Nephron progenitor cell (in vitro differentiated cells): ENCODE data around the gene VPS26B.

Experiments used
- DNase-seq: peaks from one replicate; pipeline ENCODE4 v3.0.0; 2021
- H3K27ac Mint-ChIP-seq: 2 replicates; pipeline ENCODE4 v1.8.0; 2021; ENCODE audit warnings: mild to moderate bottlenecking, moderate library complexity, mixed read lengths
- H3K27me3 Mint-ChIP-seq: 2 replicates; pipeline ENCODE4 v1.8.0; 2021; ENCODE audit warnings: mild to moderate bottlenecking, low read depth, mixed read lengths; ENCODE audit not compliant: poor library complexity
- H3K36me3 Mint-ChIP-seq: 2 replicates; pipeline ENCODE4 v1.8.0; 2021; ENCODE audit warnings: low read depth, mixed read lengths
- H3K4me1 Mint-ChIP-seq: 2 replicates; pipeline ENCODE4 v1.8.0; 2021; ENCODE audit warnings: mixed read lengths
- H3K4me3 Mint-ChIP-seq: 2 replicates; pipeline ENCODE4 v1.8.0; 2021; ENCODE audit warnings: mild to moderate bottlenecking, moderate library complexity, mixed read lengths
- H3K9me3 Mint-ChIP-seq: 2 replicates; pipeline ENCODE4 v1.8.0; 2021; ENCODE audit warnings: mild to moderate bottlenecking, moderate library complexity, mixed read lengths
- TF ChIP-seq, protein P1 (sequence below): fragments of 200-600 bp; sonication (generic); IDR thresholded peaks from 2 replicates; pipeline ENCODE4 v1.5.0; 2021; ENCODE audit warnings: antibody characterized with exemption

The VPS26B gene

GRCh38 chr11:134257101-134257500 lies 32.6 kb downstream of the VPS26B start:
- no peak for DNase-seq
- Mint-ChIP-seq H3K27me3 (no peaks in the 10 kb centered on the region), H3K4me3 (no peak overlapping the region), H3K9me3 (no peaks in the 10 kb centered on the region), H3K27ac (no peak overlapping the region), H3K36me3 (no peaks in the 10 kb centered on the region), H3K4me1 (peaks cover 21% of the 10 kb centered on the region)
- TF ChIP-seq, protein P1, sequence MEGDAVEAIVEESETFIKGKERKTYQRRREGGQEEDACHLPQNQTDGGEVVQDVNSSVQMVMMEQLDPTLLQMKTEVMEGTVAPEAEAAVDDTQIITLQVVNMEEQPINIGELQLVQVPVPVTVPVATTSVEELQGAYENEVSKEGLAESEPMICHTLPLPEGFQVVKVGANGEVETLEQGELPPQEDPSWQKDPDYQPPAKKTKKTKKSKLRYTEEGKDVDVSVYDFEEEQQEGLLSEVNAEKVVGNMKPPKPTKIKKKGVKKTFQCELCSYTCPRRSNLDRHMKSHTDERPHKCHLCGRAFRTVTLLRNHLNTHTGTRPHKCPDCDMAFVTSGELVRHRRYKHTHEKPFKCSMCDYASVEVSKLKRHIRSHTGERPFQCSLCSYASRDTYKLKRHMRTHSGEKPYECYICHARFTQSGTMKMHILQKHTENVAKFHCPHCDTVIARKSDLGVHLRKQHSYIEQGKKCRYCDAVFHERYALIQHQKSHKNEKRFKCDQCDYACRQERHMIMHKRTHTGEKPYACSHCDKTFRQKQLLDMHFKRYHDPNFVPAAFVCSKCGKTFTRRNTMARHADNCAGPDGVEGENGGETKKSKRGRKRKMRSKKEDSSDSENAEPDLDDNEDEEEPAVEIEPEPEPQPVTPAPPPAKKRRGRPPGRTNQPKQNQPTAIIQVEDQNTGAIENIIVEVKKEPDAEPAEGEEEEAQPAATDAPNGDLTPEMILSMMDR, result no peak

- Mint-ChIP-seq H3K9me3 (no peaks in the 10 kb centered on the region), H3K4me3 (no peak overlapping the region), H3K27ac (no peak overlapping the region), H3K36me3 (no peaks in the 10 kb centered on the region), H3K27me3 (no peaks in the 10 kb centered on the region), H3K4me1 (peaks cover 10% of the 10 kb centered on the region)
- no peak for DNase-seq
- TF ChIP-seq, protein P1, result no peak
Observed at GRCh38 chr11:134258577-134258976, 34.1 kb downstream of the VPS26B start.

GRCh38 chr11:134260503-134260902 lies 36.0 kb downstream of the VPS26B start:
- no peak for DNase-seq
- no peak overlapping the region for H3K27ac Mint-ChIP-seq

GRCh38 chr11:134260983-134261382 lies 36.5 kb downstream of the VPS26B start:
- H3K4me1 Mint-ChIP-seq, result no peaks in the 10 kb centered on the region
- TF ChIP-seq, protein P1, result no peak
- H3K27me3 Mint-ChIP-seq, result no peaks in the 10 kb centered on the region
- H3K36me3 Mint-ChIP-seq, result no peaks in the 10 kb centered on the region
- H3K4me3 Mint-ChIP-seq, result no peak overlapping the region
- H3K9me3 Mint-ChIP-seq, result no peaks in the 10 kb centered on the region
- DNase-seq, result no peak
- no peak overlapping the region for H3K27ac Mint-ChIP-seq

More at GRCh38 chr11:134260503-134260902, 36.0 kb downstream of the VPS26B start:
- Mint-ChIP-seq H3K4me3 (no peak overlapping the region), H3K4me1 (no peaks in the 10 kb centered on the region), H3K27me3 (no peaks in the 10 kb centered on the region), H3K9me3 (no peaks in the 10 kb centered on the region), H3K36me3 (no peaks in the 10 kb centered on the region)
- TF ChIP-seq, protein P1, result no peak

DNA sequence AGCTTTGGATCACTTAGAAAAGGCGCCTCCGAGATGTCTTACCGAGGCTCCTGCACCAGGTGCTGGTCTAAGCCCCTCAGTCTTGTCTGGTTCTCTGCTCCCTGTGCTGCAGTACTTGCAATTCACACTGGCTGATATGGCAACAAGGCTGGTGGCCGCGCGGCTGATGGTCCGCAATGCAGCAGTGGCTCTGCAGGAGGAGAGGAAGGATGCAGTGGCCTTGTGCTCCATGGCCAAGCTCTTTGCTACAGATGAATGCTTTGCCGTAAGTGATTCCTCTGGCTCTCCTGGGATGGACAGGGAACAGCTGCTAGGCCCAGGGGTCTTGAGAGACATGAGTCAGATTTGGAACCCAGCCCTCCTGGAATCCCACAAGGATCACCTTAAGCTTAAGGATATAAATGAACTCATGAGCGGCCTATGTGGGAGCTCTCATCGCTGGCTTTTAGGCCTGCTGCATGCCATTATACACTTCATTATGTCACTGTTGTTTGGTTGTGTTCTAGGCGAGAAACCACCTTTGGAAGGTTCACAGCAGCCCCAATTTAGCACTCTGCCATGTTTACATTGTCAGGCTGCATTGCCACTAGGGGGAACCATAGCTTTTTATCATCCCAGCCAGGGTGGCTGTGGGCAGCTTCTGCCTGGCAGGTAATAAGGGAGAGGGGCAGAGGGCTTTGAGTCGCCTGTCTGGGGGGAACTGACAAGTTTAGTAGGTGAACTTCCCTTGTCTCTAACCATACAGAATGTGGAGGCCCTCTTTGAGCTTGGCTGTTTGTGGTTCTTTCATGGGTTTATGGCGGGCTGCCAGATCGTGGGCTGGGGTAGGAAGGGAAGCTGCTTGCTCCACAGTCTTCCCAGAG lies 37.4 kb downstream of the VPS26B start:
- Mint-ChIP-seq H3K27me3 (no peaks in the 10 kb centered on the region), H3K4me3 (no peak overlapping the region), H3K27ac (no peak overlapping the region), H3K9me3 (no peaks in the 10 kb centered on the region), H3K36me3 (no peaks in the 10 kb centered on the region), H3K4me1 (peaks cover 8% of the 10 kb centered on the region)
- peak; percentile 35 for DNase-seq
- TF ChIP-seq, protein P1, result peak; percentile 50
